GM12873 (cell line): ENCODE results near the gene SOX5.

Experiments used
- TF ChIP-seq, protein P1 (sequence below): IDR thresholded peaks from 2 replicates; pipeline ENCODE4 v1.5.1; 2012; ENCODE audit warnings: low read depth, mild to moderate bottlenecking, moderate library complexity, low read length, control low read depth; ENCODE audit not compliant: insufficient read depth; ENCODE audit errors: missing control alignments

Gene SOX5

GRCh38 chr12:23889069-23889440 lies 60.4 kb downstream of the SOX5 start:
- TF ChIP-seq, protein P1, sequence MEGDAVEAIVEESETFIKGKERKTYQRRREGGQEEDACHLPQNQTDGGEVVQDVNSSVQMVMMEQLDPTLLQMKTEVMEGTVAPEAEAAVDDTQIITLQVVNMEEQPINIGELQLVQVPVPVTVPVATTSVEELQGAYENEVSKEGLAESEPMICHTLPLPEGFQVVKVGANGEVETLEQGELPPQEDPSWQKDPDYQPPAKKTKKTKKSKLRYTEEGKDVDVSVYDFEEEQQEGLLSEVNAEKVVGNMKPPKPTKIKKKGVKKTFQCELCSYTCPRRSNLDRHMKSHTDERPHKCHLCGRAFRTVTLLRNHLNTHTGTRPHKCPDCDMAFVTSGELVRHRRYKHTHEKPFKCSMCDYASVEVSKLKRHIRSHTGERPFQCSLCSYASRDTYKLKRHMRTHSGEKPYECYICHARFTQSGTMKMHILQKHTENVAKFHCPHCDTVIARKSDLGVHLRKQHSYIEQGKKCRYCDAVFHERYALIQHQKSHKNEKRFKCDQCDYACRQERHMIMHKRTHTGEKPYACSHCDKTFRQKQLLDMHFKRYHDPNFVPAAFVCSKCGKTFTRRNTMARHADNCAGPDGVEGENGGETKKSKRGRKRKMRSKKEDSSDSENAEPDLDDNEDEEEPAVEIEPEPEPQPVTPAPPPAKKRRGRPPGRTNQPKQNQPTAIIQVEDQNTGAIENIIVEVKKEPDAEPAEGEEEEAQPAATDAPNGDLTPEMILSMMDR, result no peak

- TF ChIP-seq, protein P1, result no peak
Measured at GRCh38 chr12:23888396-23889068, 60.9 kb downstream of the SOX5 start.

DNA sequence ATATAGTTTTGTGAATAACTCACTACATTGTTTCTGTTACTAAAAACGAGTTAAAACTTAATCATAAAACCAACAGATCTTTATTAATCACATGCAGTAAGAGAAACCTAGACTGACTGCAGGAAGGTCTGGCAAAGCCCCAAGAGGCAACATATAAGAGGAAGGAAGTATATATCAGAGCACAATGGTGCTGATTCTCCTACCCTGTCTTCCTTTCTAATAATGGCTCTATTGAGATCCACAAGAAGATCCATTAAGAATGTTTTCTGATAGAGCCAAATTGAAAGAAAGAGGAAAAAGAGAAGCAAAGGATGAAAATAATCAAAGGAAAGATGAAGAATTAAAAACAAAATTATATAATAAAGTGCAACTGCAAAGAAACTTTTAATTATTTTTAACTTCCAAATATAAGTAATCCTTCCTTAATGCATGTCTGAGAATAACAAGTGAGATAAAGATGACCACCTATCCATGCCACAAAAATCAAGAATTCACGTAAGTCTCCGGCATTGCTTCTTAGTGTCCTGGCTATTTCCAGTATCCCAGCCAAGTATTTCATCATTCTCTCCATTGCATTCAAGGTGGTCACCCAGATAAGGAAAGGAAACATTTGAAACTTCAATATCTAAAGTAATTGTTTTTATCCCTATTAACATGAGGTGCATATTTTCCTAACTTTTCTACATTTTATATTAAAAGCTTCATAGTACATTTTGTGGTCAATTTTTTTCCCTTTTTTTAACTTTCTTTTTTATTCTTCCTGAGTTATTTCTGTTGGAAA lies 62.2 kb downstream of the SOX5 start:
- TF ChIP-seq, protein P1, result no peak

GRCh38 chr12:23885394-23885793 lies 64.1 kb downstream of the SOX5 start:
- TF ChIP-seq, protein P1, result no peak

- TF ChIP-seq, protein P1, result no peak
Measured at GRCh38 chr12:23884909-23885308, 64.6 kb downstream of the SOX5 start.

- TF ChIP-seq, protein P1, result no peak
Measured at GRCh38 chr12:23880988-23881387, 68.5 kb downstream of the SOX5 start.

- TF ChIP-seq, protein P1, result no peak
Measured at GRCh38 chr12:23867794-23868193, 81.7 kb downstream of the SOX5 start.
